Fibroblast of skin of back (primary cell): ENCODE measurements around the gene LMNTD1.

Source experiments
- DNase-seq: peaks from one replicate; pipeline ENCODE4 v3.0.0-alpha.2; 2013

The LMNTD1 gene

GRCh38 chr12:25550186-25550585, 2.9 kb downstream of the LMNTD1 start:
- DNase-seq, result peak; percentile 27

- DNase-seq, result no peak
Measured at GRCh38 chr12:25549120-25549519, 4.0 kb downstream of the LMNTD1 start.

DNA sequence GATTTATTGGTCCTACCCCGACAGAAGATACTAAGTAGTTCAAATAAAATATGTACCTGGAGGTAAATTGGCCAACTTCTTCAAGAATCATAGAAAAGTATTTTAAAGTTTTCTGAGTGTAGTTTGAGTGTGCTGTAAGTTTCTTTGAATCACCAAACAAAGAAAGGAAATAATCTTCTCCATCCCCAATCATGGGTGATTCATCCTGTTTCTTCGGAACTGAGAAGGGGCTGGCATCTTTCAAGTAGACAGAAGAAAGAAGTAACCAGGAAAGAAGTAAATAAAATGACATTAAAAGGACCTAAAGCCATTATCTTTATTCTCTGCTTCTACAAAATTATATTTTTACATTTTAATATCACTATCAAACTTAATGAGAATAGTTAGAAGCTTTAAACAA, 6.8 kb downstream of the LMNTD1 start:
- no peak for DNase-seq

GRCh38 chr12:25533150-25533549, 19.9 kb downstream of the LMNTD1 start:
- no peak for DNase-seq

DNA sequence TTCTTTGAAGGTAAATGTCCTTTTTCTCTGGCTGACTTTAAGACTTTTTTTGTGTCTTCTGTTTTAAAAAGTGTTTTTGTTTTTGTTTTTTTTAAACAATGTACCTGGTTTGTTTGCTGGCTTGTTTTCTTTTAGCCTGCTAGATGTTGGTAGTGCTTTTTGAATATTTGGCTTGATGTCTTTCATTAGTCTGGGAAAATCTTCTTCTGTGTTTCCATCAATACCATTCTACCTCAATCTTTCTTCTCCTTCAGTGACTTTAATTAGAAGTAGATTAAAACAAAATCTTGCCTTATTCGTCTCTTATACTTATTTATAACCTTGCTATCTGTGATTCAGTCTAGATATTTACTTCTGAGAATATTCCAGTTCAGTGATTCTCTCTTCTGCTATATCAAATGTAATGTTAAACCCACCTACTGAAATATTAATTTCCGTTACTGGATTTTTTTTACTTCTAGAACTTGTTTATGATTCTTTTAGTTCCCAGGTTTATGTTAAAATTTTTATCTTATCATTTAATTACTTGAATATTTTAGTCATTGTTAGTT, 21.5 kb downstream of the LMNTD1 start:
- DNase-seq, result no peak

- DNase-seq, result peak; percentile 30
Measured at GRCh38 chr12:25529738-25530137, 23.3 kb downstream of the LMNTD1 start.

DNA sequence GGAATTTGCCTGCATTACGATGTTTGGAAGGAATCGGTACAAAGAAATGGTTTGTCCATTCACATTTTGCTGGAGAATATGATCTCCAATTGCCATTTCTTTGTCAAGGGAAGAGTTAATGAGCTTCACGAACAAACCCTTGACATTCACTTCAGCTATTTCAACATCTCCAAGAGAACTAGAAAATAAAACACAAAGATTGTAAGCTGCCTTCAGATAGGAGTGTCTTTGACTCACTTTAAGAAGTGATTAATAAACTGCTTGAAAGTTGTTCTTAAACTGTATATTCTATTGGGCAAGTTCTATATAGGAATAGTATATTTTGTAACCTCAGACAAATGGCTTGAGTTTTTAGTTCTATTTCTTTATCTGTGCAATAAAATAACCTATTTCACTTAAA, 26.3 kb downstream of the LMNTD1 start:
- DNase-seq, result no peak

DNA sequence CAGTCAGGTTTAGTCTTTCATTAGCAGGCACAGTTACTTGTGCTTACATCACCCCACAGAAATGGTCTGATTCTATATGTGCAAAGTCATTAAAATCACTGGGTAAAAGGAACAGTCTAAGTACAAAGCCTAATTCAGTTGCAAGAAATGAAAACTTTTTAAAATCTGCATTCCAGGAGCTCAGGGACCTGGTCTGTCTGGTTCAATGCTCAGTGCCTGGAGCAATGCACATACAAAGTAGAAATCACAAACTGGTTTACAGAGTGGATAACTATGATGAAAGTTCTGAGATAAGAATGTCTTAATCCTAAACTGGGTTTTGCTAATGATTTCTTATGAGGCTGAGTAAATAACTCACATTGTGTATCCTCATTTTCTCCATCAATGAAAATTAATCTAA, 28.7 kb downstream of the LMNTD1 start:
- DNase-seq, result no peak

- no peak for DNase-seq
Measured at GRCh38 chr12:25521625-25522256, 31.3 kb downstream of the LMNTD1 start.

- peak; percentile 61 for DNase-seq
Measured at GRCh38 chr12:25518512-25518911, 34.6 kb downstream of the LMNTD1 start.

DNA sequence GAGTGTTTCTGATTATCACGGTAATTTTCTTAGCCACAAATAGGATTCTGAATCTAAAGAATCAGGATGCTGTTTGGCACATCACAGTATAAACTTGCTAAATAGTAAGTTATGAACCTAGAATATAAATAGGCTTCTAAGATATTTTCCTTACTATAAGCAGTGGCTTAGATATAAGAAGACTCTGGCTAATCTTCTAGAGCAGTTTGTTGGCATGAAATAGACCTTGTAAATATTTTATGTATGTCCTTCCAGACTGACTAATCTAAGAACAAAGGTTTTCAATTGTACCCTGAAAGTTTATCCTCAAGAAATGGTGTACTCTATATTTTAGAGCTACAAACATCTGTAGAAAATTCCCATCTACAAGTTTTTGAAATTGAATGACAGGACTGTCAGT, 48.3 kb downstream of the LMNTD1 start:
- no peak for DNase-seq

- DNase-seq, result no peak
Measured at GRCh38 chr12:25503666-25504065, 49.4 kb downstream of the LMNTD1 start.

DNA sequence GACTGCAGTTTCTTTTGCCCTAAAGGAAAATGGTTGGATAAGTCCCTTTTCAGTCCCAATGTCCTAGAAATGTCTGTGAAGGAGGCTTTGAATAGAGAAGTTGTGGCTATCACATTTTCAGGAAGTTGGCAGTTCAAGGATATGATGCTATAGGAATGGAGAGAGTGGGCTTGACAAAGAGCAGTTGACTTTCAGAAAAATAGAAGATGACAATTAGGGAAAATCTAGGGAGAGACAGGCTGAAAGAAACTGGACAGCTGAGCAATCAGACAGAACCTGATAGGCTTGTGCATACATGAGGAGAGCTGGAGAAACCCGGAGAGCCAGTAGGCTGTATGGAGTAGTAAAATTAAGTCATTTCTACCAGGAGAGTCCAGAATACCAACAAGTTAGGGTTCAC, 50.5 kb downstream of the LMNTD1 start:
- DNase-seq, result no peak

DNA sequence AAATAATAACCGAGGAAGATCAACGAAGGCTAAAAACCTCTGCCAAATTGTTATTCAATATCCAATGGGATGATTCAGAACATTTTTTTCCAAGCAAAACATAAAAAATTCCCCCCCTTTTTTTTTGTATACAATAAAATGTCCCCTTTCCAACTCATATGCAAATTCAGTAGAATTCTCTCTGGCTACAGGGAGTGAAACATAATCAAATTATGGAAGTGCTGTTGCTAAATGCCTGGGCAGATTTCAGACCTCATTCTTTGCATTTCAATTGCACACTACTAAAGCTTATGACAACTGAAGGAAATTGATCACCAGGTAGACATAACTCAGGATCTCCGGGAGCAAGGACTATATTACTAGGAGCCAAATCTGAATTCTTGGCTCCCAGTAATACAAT, 51.0 kb downstream of the LMNTD1 start:
- no peak for DNase-seq

DNA sequence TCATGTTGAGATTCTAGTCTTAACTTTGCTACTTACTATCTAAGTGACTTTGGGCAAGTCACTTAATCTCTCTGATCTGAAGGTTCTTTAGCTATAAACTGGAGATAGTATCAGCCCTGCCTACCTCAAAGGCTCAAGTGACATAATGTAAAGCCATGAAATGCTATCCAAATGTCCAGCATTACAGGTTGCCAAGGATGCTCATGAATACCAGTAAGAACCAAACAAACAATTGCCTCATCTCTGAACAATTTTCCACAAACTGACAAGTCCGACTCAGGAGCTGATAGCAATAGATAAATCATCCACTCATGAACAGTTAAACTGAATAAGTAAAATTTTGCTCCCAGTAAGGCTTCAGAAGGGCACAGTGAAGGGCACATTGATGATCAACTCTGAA, 51.5 kb downstream of the LMNTD1 start:
- DNase-seq, result no peak

GRCh38 chr12:25500651-25501050, 52.4 kb downstream of the LMNTD1 start:
- DNase-seq, result no peak

DNA sequence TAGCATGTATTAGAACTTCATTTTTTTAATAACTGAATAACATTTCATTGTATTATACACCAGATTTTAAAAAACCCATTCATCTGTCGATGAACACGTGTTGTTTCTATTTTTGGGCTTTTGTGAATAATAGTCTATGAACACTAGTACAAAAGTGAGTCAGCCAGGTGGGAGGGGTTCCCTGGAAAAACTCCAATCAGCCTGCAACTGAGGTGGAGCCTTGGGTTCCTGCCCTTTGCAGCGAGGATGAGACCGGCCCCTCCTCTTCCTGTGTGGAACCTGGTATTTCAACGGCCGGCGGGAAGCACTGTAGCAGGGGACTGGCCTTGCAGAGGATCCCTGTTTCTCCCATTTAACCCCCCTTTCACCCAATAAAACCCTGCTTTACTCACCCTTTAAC, 56.1 kb downstream of the LMNTD1 start:
- no peak for DNase-seq

DNA sequence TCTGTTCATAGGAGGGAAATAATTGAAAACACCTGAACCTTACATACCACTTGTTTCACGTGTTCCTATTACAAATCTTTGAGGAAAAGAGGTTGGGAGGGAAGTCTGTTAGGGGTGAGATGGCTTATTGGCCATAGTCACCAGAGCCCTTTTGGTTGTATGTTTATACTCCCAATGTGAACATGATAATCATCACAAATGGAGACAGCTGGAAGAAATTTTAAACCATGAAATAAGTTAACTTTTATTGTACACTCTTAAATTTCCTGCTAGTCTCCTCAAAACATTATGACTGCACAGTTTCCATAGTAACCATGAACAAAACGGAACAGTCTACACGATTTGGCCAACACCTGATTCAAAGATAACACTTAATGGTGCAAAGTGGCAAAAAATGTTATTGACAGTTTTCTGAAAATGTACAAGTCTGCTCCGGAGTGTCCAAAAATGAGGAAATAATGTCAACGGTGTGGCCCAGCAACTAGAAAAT, 56.9 kb downstream of the LMNTD1 start:
- no peak for DNase-seq

DNA sequence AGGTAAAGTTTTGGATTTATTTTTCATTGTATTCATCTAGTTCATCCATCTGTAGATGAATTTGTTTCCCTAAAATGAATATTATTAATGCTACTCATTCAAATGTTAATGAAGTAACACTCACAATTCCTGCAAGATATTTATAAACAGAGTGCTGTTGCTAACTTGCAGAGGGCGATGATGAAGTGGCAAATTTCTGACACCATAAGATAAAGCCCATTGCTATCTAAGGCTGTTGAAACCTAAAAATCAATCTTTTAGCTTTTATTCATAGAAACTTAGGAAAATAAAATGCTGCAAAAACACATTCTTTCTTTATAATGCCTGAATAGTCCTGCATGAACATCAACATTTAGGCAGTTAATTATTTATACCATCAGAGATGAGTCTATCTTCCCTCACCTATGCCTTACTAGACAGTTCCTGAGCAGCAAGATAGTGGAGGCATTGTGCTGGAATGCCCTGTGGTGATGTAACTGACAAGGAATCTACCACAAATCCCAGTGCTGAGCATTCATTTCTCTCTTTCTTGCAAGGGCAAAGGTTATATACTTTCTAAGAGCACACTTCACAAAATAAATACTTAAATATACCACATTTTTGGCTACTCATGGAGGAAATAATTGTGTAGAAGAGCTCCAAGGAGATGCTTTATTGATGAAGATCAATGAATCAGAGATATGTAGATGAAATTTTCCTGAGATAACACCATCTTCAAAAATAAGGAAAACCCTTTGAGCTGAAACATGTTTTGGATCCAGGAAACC, 57.6 kb downstream of the LMNTD1 start:
- DNase-seq, result peak; percentile 86

GRCh38 chr12:25494926-25495325, 58.2 kb downstream of the LMNTD1 start:
- DNase-seq, result no peak

DNA sequence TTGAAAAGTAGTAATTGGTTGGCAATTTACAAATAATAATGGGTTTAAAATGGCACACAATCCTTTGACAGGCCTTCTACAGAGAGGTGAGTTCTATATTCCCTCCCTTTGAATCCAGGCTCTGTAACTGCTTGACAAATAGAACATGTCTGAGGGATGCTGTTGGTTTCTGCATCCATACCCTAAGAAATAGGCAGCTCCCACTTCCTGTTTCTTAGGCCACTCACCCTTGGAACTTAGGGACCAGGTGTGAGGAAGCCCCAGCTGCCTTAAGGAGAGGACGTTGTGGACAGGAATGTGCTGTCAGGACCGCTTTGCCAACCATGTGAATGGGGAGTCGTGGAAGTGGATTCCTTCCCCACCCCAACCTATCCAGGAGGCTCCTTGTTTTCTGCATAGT, 59.4 kb downstream of the LMNTD1 start:
- DNase-seq, result no peak

GRCh38 chr12:25491396-25492325, 61.4 kb downstream of the LMNTD1 start:
- DNase-seq, result no peak
